ENCODE data around the gene DPYSL5.

DPYSL5 gene

GRCh38 chr2:26933431-26934334 is 85.8 kb downstream of the DPYSL5 start:
- DNase-seq = no peak

GRCh38 chr2:26934335-26934724 is 86.4 kb downstream of the DPYSL5 start:
- DNase-seq = no peak

GRCh38 chr2:26934985-26935384 is 87.1 kb downstream of the DPYSL5 start:
- no peak for DNase-seq

- no peak for DNase-seq
These were observed 88.9 kb downstream of the DPYSL5 start for GRCh38 chr2:26936855-26937254.

GRCh38 chr2:26938399-26939118 is 90.6 kb downstream of the DPYSL5 start:
- DNase-seq = no peak

GRCh38 chr2:26940001-26940400 is 92.1 kb downstream of the DPYSL5 start:
- DNase-seq = no peak

GRCh38 chr2:26941486-26941885 is 93.6 kb downstream of the DPYSL5 start:
- DNase-seq = no peak

- DNase-seq = peak; percentile 39 to 65
These were observed 94.8 kb downstream of the DPYSL5 start for GRCh38 chr2:26942543-26943295.

GRCh38 chr2:26945991-26946750 is 98.2 kb downstream of the DPYSL5 start:
- no peak for DNase-seq

GRCh38 chr2:26946841-26947784 is 99.2 kb downstream of the DPYSL5 start:
- DNase-seq = peak; percentile 11 to 37

GRCh38 chr2:26948800-26949199 is 100.9 kb downstream of the DPYSL5 start:
- DNase-seq = no peak

GRCh38 chr2:26950246-26950645 is 102.3 kb downstream of the DPYSL5 start:
- no peak for DNase-seq

- DNase-seq = no peak
These were observed 103.3 kb downstream of the DPYSL5 start for GRCh38 chr2:26951236-26951635.

GRCh38 chr2:26952374-26952773 is 104.4 kb downstream of the DPYSL5 start:
- no peak for DNase-seq

- DNase-seq = no peak
These were observed 106.2 kb downstream of the DPYSL5 start for GRCh38 chr2:26954135-26954534.

- no peak for DNase-seq
These were observed 109.1 kb downstream of the DPYSL5 start for GRCh38 chr2:26957041-26957440.

GRCh38 chr2:26957534-26957933 is 109.6 kb downstream of the DPYSL5 start:
- DNase-seq = no peak

GRCh38 chr2:26959331-26959730 is 111.4 kb downstream of the DPYSL5 start:
- DNase-seq = no peak

GRCh38 chr2:26964446-26965130 is 116.7 kb downstream of the DPYSL5 start:
- no peak for DNase-seq

- no peak for DNase-seq
These were observed 120.1 kb downstream of the DPYSL5 start for GRCh38 chr2:26968001-26968400.
